Lower leg skin (tissue), 3 donors: ENCODE data around the gene DHRS1.

ENCODE experiments used
- CTCF ChIP-seq, 3 donors: fragments of 450-650 bp; IDR thresholded peaks; one replicate each; pipeline ENCODE4 v1.5.1; 2016; ENCODE audit warnings: antibody characterized with exemption in 3 of 3, mild to moderate bottlenecking in 3 of 3, moderate library complexity in 2 of 3
- POLR2A ChIP-seq, 2 donors: fragments of 450-650 bp; IDR thresholded peaks; one replicate each; pipeline ENCODE4 v1.6.1; 2016 to 2017; ENCODE audit warnings: antibody characterized with exemption in 2 of 2, mild to moderate bottlenecking in 1 of 2, moderate library complexity in 1 of 2

- TF ChIP-seq CTCF (IDR thresholded peaks at IDR 0.05) (no peak), POLR2A (IDR thresholded peaks at IDR 0.05) (no peak)
These were observed 40.9 kb downstream of the DHRS1 start for GRCh38 chr14:24258548-24259265.
